ENCODE results near the gene COBL.

The COBL gene

GRCh38 chr7:51316666-51317581 is at the start of gene COBL:
TSS of gene COBL (minus strand) at chr7:51316809. CDS start at chr7:51316633, 176 bp downstream.
- no peak for FAIRE-seq
- DNase-seq (ENCODE audit: low spot score): no peak

GRCh38 chr7:51366172-51366728 is 49.6 kb upstream of the COBL start:
- no peak for FAIRE-seq
- no peak for DNase-seq (ENCODE audit: low spot score)

- no peak for DNase-seq (ENCODE audit: low spot score)
- FAIRE-seq: no peak
Measured at GRCh38 chr7:51357821-51358220, 41.2 kb upstream of the COBL start.

GRCh38 chr7:51356849-51357516 is 40.4 kb upstream of the COBL start:
- no peak for FAIRE-seq

DNA sequence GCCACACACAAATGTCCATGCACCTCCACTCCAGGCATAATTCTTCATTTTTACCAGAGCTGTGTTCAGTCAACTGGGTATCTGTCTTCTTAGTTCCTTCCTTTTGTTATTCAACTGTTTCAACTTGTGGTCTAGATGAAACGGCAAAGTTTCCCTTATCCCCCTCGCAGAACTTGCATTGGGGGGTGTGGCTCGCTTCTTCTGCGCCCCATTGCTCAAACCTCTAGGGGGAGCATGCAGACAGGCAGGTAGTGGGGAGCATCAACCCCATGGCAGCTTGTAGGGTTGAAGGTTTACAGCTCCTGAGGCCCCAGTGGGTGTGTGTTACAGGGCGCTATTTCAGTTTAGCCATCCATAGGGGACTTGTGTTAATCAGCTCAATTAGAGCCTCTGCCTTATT is 38.3 kb upstream of the COBL start:
- DNase-seq (ENCODE audit: low spot score) (no peak), FAIRE-seq (no peak)

More at GRCh38 chr7:51356849-51357516, 40.4 kb upstream of the COBL start:
- DNase-seq (ENCODE audit: low spot score): no peak

DNA sequence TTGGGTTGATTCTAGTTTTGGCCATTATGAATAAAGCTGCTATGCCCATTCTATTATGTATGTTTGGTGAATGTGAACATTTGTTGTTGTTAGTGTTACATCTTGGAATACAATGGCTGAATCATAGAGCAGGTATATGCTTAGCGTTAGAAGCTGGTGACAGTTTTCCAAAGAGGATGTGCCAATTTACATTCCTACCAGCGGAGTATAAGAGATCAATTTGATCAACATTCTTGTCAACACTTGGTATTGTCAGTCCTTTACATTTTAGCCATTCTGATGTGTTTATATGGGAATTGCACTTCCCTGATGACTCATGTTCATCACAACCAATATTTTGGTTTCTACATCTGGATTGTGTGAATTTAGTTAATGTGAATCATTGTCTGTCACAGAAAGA is 37.8 kb upstream of the COBL start:
- no peak for FAIRE-seq
- DNase-seq (ENCODE audit: low spot score): no peak

- DNase-seq (ENCODE audit: low spot score) (no peak), FAIRE-seq (no peak)
Measured at GRCh38 chr7:51352174-51353100, 35.8 kb upstream of the COBL start.

GRCh38 chr7:51351661-51352060 is 35.1 kb upstream of the COBL start:
- FAIRE-seq: no peak
- DNase-seq (ENCODE audit: low spot score): no peak

DNA sequence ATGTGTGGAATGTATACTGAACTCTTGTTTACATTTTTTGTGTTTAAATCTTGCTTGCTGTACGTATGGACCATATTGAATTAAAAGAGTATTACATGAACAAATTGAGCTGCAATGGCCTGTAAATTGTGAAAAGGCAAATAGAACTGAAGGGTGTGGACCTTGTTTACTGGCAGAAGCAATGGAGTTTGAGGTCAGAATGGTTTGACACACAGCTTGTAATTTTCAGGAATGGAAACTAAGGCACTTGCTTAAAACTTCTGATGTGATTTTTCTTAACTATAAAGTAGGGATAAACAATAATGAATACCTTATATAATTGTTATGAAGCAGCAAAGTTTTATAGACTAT is 33.9 kb upstream of the COBL start:
- no peak for FAIRE-seq

GRCh38 chr7:51349820-51350545 is 33.4 kb upstream of the COBL start:
- no peak for DNase-seq (ENCODE audit: low spot score)
- no peak for FAIRE-seq

More for the DNA sequence above, 33.9 kb upstream of the COBL start:
- DNase-seq (ENCODE audit: low spot score): no peak

GRCh38 chr7:51346126-51346525 is 29.5 kb upstream of the COBL start:
- DNase-seq (ENCODE audit: low spot score): no peak
- no peak for FAIRE-seq

GRCh38 chr7:51344406-51345138 is 28.0 kb upstream of the COBL start:
- FAIRE-seq (no peak), DNase-seq (ENCODE audit: low spot score) (no peak)

GRCh38 chr7:51340936-51341335 is 24.3 kb upstream of the COBL start:
- no peak for DNase-seq (ENCODE audit: low spot score)
- no peak for FAIRE-seq

- DNase-seq (ENCODE audit: low spot score) (no peak), FAIRE-seq (no peak)
Measured at GRCh38 chr7:51340029-51340838, 23.6 kb upstream of the COBL start.

GRCh38 chr7:51335057-51335456 is 18.4 kb upstream of the COBL start:
- no peak for FAIRE-seq
- no peak for DNase-seq (ENCODE audit: low spot score)

DNA sequence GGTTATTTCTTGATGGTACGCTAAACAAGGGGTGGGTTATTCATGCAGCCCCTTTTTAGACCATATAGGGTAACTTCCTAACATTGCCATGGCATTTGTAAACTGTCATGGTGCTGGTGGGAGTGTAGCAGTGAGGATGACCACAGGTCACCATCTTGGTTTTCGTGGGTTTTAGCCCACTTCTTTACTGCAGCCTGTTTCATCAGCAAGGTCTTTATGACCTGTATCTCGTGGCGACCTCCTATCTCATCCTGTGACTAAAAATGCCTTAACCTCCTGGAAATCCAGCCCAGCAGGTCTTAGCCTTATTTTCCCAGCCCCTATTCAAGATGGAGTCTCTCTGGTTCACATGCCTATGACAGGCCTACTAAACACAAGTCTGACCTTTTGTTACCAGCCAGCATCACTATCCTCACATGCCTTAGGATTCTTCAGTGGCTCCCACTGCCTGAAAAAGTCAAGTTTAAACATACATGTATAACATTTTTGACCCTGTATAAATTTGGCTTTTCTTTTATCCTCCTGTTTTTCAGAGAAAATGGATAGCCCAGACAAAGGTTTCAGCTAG is 13.2 kb upstream of the COBL start:
- FAIRE-seq (no peak), DNase-seq (ENCODE audit: low spot score) (no peak)

- DNase-seq (ENCODE audit: low spot score) (no peak), FAIRE-seq (no peak)
Measured at GRCh38 chr7:51328351-51328801, 11.8 kb upstream of the COBL start.

DNA sequence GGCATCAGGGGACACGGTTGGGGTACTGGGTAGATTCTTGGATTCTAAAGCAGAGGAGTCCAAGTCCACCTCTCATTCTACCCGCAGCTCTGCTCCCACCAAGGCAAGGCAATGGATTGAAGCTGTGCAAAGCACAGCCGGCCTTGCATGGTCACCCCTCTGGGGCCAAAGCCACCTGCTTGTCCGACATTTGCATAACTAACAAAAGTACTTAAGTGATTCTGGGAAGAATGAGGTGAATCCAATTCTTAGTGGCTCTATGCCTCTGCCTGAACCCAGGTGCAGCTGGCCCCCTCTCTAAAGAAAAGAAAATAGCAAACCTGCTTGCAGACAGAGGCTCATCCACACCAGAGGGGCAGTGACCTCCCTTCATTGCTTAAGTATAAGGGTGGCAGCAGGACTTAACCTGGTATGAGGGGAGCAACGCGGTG is 10.7 kb upstream of the COBL start:
- no peak for FAIRE-seq
- DNase-seq (ENCODE audit: low spot score): no peak
